HEK293 (cell line): ENCODE measurements around the gene HPCAL1.

Experiments
- CTCF ChIA-PET: fragments of 350-600 bp; formaldehyde crosslinking; extraction: SDS; loops from one replicate; lab custom pipeline; 2021; ENCODE audit warnings: antibody characterized with exemption; lab: Yijun Ruan, JAX
- POLR2A ChIA-PET: fragments of 300-600 bp; formaldehyde crosslinking; extraction: SDS; loops from one replicate; lab custom pipeline; 2020; ENCODE audit warnings: antibody characterized with exemption, inconsistent platforms; lab: Yijun Ruan, JAX
- H3K27ac ChIP-seq: fragments of 200-500 bp; sonication (Bioruptor generic); 2 replicates; pipeline ENCODE4 v1.5.1; 2014; ENCODE audit warnings: low read depth, low read length, control low read depth, inconsistent platforms; ENCODE audit errors: extremely low read depth
- H3K36me3 ChIP-seq, 2 experiments: fragments of 200-500 bp in 1 of 2; sonication (Bioruptor generic) in 1 of 2; 1 replicate in 1 of 2; 2 replicates in 1 of 2; pipeline ENCODE4 v1.5.1; 2014 to 2017; ENCODE audit warnings: inconsistent platforms in 2 of 2, low read length in 2 of 2; ENCODE audit not compliant: control insufficient read depth in 2 of 2, insufficient read depth in 1 of 2
- H3K4me1 ChIP-seq: fragments of 200-500 bp; sonication (Bioruptor generic); 2 replicates; pipeline ENCODE4 v1.5.1; 2014; ENCODE audit warnings: mild to moderate bottlenecking, low read length, inconsistent platforms; ENCODE audit not compliant: control insufficient read depth, insufficient read depth
- H3K4me3 ChIP-seq: 2 replicates; pipeline ENCODE4 v1.5.1; 2011; ENCODE audit warnings: low read depth, mild to moderate bottlenecking, control low read depth, low read length, moderate library complexity
- H3K9me3 ChIP-seq: fragments of 200-500 bp; sonication (Bioruptor generic); 2 replicates; pipeline ENCODE4 v1.5.1; 2014; ENCODE audit warnings: low read depth, low read length, inconsistent platforms; ENCODE audit not compliant: control insufficient read depth, insufficient read depth
- MEIS1 ChIP-seq: sonication (generic); formaldehyde crosslinking; IDR thresholded peaks from 2 replicates; pipeline ENCODE4 v1.8.1; 2022; ENCODE audit warnings: missing genetic modification reagents, mild to moderate bottlenecking, borderline replicate concordance
- OSR2 ChIP-seq: fragments of 450-650 bp; formaldehyde crosslinking; IDR thresholded peaks from 2 replicates; pipeline ENCODE4 v1.5.1; 2016; ENCODE audit warnings: missing biosample characterization, missing genetic modification characterization
- ZBTB1 ChIP-seq: fragments of 450-650 bp; formaldehyde crosslinking; IDR thresholded peaks from 2 replicates; pipeline ENCODE4 v1.5.1; 2016; ENCODE audit warnings: missing biosample characterization, missing genetic modification characterization
- ZFP3 ChIP-seq: fragments of 450-650 bp; formaldehyde crosslinking; IDR thresholded peaks from 2 replicates; pipeline ENCODE4 v1.5.1; 2016; ENCODE audit warnings: low read depth, missing biosample characterization, missing genetic modification characterization
- ZFP41 ChIP-seq: fragments of 450-650 bp; formaldehyde crosslinking; IDR thresholded peaks from 2 replicates; pipeline ENCODE4 v1.5.1; 2016; ENCODE audit warnings: missing biosample characterization, missing genetic modification characterization, borderline replicate concordance
- ZNF169 ChIP-seq: fragments of 450-650 bp; formaldehyde crosslinking; IDR thresholded peaks from 2 replicates; pipeline ENCODE4 v1.5.1; 2016; ENCODE audit warnings: missing biosample characterization, missing genetic modification characterization
- ZNF2 ChIP-seq: fragments of 450-650 bp; formaldehyde crosslinking; IDR thresholded peaks from 2 replicates; pipeline ENCODE4 v1.5.1; 2016; ENCODE audit warnings: missing biosample characterization, missing genetic modification characterization
- ZNF23 ChIP-seq: fragments of 450-650 bp; formaldehyde crosslinking; IDR thresholded peaks from 2 replicates; pipeline ENCODE4 v1.5.1; 2016; ENCODE audit warnings: missing biosample characterization, missing genetic modification characterization, borderline replicate concordance
- ZNF629 ChIP-seq: fragments of 450-650 bp; formaldehyde crosslinking; IDR thresholded peaks from 2 replicates; pipeline ENCODE4 v1.5.1; 2017; ENCODE audit warnings: missing biosample characterization, missing genetic modification characterization
- ZNF707 ChIP-seq: fragments of 450-650 bp; formaldehyde crosslinking; IDR thresholded peaks from 2 replicates; pipeline ENCODE4 v1.5.1; 2016; ENCODE audit warnings: missing biosample characterization, missing genetic modification characterization
- ZNF76 ChIP-seq: fragments of 450-650 bp; formaldehyde crosslinking; IDR thresholded peaks from 2 replicates; pipeline ENCODE4; 2016; ENCODE audit warnings: low read depth, missing biosample characterization, missing genetic modification characterization, borderline replicate concordance
- ZSCAN23 ChIP-seq: fragments of 450-650 bp; formaldehyde crosslinking; IDR thresholded peaks from 2 replicates; pipeline ENCODE4 v1.5.1; 2016; ENCODE audit warnings: missing biosample characterization, missing genetic modification characterization
- ZSCAN30 ChIP-seq: fragments of 450-650 bp; IDR thresholded peaks from 2 replicates; pipeline ENCODE4 v1.5.1; 2018; ENCODE audit warnings: missing biosample characterization, mild to moderate bottlenecking, missing genetic modification characterization, moderate library complexity
- TF ChIP-seq, protein P1 (sequence below): fragments of 450-650 bp; formaldehyde crosslinking; IDR thresholded peaks from 2 replicates; pipeline ENCODE4 v1.5.1; 2016; ENCODE audit warnings: missing biosample characterization, missing genetic modification characterization
- TF ChIP-seq, protein P2 (sequence below): fragments of 450-650 bp; formaldehyde crosslinking; IDR thresholded peaks from 2 replicates; pipeline ENCODE4 v1.5.1; 2017; ENCODE audit warnings: missing biosample characterization, missing genetic modification characterization
- TF ChIP-seq, protein P3 (sequence below): fragments of 450-650 bp; formaldehyde crosslinking; IDR thresholded peaks from 2 replicates; pipeline ENCODE4 v1.5.1; 2016; ENCODE audit warnings: missing biosample characterization, missing genetic modification characterization
- TF ChIP-seq, protein P4 (sequence below): fragments of 450-650 bp; formaldehyde crosslinking; IDR thresholded peaks from 2 replicates; pipeline ENCODE4 v1.5.1; 2016; ENCODE audit warnings: missing biosample characterization, missing genetic modification characterization, low read depth

HPCAL1 gene

DNA sequence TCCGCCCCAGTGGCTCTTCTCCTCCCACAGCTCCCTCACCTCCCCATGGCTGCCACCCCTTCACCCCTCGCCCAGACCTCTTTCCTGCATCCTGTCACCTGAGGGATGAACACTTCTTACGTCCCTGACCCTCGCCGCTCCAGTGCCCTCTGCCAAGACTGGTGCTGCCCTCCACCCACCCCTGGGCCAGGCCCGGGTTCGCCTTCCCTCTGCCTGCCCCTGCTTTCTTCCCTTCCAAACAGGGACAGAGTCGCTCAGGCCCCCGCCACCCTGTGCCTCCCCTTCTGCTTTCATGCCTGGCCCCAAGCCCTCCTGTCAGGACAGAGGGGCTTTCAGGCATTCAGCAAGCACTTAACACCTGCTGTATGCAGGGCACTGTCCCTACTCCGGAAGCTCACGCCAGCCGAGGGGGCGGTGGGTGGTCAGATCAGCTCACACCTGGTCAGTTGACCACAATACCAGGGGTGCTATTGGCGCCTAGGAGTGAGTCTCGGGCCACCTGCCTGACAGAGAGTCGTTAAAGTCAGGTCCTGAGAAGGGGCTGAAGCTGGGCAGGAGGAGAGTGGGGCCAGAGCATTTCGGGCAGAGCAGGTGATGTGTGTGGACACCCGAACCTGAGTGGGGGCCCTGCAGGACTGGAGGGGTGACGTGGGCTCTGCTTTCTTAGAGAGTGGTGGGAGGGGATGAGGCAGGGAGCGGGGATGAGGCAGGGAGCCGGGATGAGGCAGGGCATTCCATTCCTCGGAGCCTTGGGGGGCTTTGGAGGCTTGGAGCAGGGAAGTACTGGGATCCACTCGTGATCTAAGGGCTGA lies 26.0 kb upstream of the HPCAL1 start (continued):
- TF ChIP-seq ZFP3 (tag by site-specific recombination): no peak
- TF ChIP-seq, protein P1, sequence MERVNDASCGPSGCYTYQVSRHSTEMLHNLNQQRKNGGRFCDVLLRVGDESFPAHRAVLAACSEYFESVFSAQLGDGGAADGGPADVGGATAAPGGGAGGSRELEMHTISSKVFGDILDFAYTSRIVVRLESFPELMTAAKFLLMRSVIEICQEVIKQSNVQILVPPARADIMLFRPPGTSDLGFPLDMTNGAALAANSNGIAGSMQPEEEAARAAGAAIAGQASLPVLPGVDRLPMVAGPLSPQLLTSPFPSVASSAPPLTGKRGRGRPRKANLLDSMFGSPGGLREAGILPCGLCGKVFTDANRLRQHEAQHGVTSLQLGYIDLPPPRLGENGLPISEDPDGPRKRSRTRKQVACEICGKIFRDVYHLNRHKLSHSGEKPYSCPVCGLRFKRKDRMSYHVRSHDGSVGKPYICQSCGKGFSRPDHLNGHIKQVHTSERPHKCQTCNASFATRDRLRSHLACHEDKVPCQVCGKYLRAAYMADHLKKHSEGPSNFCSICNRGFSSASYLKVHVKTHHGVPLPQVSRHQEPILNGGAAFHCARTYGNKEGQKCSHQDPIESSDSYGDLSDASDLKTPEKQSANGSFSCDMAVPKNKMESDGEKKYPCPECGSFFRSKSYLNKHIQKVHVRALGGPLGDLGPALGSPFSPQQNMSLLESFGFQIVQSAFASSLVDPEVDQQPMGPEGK (tag by site-specific recombination): no peak

DNA sequence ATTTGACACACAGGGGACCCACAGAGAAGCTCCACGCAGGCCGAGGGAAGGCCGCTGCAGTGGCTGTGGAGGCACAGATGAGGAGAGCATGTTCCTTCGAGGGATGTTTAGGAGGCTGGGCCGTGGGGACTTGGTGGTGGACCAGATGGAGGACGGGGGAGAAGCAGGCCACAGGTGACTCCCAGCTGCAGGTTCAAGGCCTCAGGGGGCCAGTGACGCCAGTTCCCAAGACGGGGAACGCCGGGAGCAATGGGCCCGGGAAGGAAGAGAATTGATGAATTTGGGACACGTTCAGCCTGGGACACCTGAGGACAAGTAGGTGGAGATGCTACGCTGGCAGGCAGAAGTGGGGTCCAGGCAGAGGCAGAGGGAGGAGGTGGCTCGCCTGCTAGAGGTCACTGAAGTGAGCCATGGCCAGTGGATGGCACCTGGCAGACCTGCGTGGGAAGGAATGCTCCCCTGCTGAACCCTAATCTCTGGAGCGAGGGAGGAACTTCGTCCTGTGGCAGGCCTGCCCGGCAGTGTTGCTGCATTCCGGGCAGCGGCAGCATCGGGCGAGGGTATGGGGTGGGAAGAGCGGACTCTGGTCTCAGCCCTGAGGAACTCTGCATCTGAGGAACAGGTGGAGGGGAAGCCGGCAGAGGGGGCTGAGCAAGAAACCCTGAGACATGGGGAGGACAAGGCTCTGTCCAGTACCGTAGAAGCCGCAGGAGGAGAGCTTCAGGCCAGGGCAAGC lies 25.2 kb upstream of the HPCAL1 start:
- Histone ChIP-seq H3K9me3 (no peaks in the 10 kb centered on the region), H3K4me1 (no peaks in the 10 kb centered on the region), H3K36me3 (no peaks in the 10 kb centered on the region), H3K27ac (no peak overlapping the region), H3K4me3 (no peak overlapping the region)
- ChIA-PET POLR2A (no interaction called here), CTCF (interaction anchor here (0.9 kb wide), 1 partner anchor 10 kb away, joined by 3 read pairs; no protein-coding TSS in a partner anchor)
- TF ChIP-seq ZSCAN23 (no peak), MEIS1 (CRISPR knock-in tag) (no peak), ZFP41 (tag by site-specific recombination) (no peak), ZNF2 (tag by site-specific recombination) (no peak), OSR2 (no peak), ZNF629 (tag by site-specific recombination) (no peak), ZNF707 (tag by site-specific recombination) (no peak), ZSCAN30 (tag by site-specific recombination) (no peak), ZNF76 (no peak), ZNF169 (tag by site-specific recombination) (no peak), ZBTB1 (tag by site-specific recombination) (no peak), ZNF23 (tag by site-specific recombination) (no peak)
- TF ChIP-seq, protein P2, sequence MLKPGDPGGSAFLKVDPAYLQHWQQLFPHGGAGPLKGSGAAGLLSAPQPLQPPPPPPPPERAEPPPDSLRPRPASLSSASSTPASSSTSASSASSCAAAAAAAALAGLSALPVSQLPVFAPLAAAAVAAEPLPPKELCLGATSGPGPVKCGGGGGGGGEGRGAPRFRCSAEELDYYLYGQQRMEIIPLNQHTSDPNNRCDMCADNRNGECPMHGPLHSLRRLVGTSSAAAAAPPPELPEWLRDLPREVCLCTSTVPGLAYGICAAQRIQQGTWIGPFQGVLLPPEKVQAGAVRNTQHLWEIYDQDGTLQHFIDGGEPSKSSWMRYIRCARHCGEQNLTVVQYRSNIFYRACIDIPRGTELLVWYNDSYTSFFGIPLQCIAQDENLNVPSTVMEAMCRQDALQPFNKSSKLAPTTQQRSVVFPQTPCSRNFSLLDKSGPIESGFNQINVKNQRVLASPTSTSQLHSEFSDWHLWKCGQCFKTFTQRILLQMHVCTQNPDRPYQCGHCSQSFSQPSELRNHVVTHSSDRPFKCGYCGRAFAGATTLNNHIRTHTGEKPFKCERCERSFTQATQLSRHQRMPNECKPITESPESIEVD (tag by site-specific recombination): no peak
- TF ChIP-seq, protein P3, sequence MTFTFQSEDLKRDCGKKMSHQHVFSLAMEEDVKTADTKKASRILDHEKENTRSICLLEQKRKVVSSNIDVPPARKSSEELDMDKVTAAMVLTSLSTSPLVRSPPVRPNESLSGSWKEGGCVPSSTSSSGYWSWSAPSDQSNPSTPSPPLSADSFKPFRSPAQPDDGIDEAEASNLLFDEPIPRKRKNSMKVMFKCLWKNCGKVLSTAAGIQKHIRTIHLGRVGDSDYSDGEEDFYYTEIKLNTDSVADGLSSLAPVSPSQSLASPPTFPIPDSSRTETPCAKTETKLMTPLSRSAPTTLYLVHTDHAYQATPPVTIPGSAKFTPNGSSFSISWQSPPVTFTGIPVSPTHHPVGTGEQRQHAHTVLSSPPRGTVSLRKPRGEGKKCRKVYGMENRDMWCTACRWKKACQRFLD: no peak
- TF ChIP-seq, protein P4, sequence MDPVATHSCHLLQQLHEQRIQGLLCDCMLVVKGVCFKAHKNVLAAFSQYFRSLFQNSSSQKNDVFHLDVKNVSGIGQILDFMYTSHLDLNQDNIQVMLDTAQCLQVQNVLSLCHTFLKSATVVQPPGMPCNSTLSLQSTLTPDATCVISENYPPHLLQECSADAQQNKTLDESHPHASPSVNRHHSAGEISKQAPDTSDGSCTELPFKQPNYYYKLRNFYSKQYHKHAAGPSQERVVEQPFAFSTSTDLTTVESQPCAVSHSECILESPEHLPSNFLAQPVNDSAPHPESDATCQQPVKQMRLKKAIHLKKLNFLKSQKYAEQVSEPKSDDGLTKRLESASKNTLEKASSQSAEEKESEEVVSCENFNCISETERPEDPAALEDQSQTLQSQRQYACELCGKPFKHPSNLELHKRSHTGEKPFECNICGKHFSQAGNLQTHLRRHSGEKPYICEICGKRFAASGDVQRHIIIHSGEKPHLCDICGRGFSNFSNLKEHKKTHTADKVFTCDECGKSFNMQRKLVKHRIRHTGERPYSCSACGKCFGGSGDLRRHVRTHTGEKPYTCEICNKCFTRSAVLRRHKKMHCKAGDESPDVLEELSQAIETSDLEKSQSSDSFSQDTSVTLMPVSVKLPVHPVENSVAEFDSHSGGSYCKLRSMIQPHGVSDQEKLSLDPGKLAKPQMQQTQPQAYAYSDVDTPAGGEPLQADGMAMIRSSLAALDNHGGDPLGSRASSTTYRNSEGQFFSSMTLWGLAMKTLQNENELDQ (tag by site-specific recombination): no peak
